Chondrocyte (in vitro differentiated cells): ENCODE data around the gene CRACDL. TPM values are rescaled to one million over a fixed set of nuclear protein-coding genes. Genes with fewer than 3 reads are reported as not detected.

Experiments used
- DNase-seq: peaks from one replicate; pipeline ENCODE4 v3.0.0; 2021; ENCODE audit warnings: mixed read lengths, low spot score
- H3K27ac Mint-ChIP-seq: one replicate; pipeline ENCODE4 v1.8.0; 2021; ENCODE audit warnings: mild to moderate bottlenecking, moderate library complexity, mixed read lengths; ENCODE audit not compliant: unreplicated experiment
- H3K27me3 Mint-ChIP-seq: 2 replicates; pipeline ENCODE4 v1.8.0; 2021; ENCODE audit warnings: low read depth, mixed read lengths
- H3K36me3 Mint-ChIP-seq: 2 replicates; pipeline ENCODE4 v1.8.0; 2021; ENCODE audit warnings: low read depth, mixed read lengths
- H3K4me1 Mint-ChIP-seq: 2 replicates; pipeline ENCODE4 v1.8.0; 2021; ENCODE audit warnings: low read depth, mild to moderate bottlenecking, mixed read lengths
- H3K4me3 Mint-ChIP-seq: one replicate; pipeline ENCODE4 v1.8.0; 2021; ENCODE audit warnings: mild to moderate bottlenecking, moderate library complexity, mixed read lengths; ENCODE audit not compliant: unreplicated experiment
- H3K9me3 Mint-ChIP-seq: 2 replicates; pipeline ENCODE4 v1.8.0; 2021; ENCODE audit warnings: low read depth, mixed read lengths
- long read RNA-seq: library from polyadenylated mRNA; stranded (forward); transcript quantifications from one replicate; pipeline ENCODE4 v2.0.0, GENCODE V29; 2021
- total RNA-seq: library from RNA; stranded (reverse); gene quantifications from 3 replicates; pipeline ENCODE4 v1.2.1, GENCODE V29; 2021
- TF ChIP-seq, protein P1 (sequence below): fragments of 200-600 bp; sonication (generic); IDR thresholded peaks from 2 replicates; pipeline ENCODE4 v1.5.0; 2021; ENCODE audit warnings: antibody characterized with exemption, mild to moderate bottlenecking, moderate library complexity

CRACDL gene, protein sequence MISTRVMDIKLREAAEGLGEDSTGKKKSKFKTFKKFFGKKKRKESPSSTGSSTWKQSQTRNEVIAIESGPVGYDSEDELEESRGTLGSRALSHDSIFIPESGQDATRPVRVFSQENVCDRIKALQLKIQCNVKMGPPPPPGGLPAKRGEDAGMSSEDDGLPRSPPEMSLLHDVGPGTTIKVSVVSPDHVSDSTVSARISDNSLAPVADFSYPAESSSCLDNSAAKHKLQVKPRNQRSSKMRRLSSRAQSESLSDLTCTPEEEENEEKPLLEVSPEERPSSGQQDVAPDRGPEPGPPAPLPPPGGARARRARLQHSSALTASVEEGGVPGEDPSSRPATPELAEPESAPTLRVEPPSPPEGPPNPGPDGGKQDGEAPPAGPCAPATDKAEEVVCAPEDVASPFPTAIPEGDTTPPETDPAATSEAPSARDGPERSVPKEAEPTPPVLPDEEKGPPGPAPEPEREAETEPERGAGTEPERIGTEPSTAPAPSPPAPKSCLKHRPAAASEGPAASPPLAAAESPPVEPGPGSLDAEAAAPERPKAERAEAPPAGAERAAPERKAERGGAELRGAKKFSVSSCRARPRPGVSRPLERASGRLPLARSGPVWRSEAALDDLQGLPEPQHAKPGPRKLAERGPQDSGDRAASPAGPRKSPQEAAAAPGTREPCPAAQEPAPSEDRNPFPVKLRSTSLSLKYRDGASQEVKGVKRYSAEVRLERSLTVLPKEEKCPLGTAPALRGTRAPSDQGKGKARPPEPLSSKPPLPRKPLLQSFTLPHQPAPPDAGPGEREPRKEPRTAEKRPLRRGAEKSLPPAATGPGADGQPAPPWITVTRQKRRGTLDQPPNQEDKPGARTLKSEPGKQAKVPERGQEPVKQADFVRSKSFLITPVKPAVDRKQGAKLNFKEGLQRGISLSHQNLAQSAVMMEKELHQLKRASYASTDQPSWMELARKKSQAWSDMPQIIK
- total RNA-seq = 17.0 to 50.4 TPM (median 19.9 TPM) in 3 replicates
- long read RNA-seq, transcript KIAA1211L-201 (10 exons, 3,907 nt) = major isoform, 17 of 43 reads
- long read RNA-seq, partial matches to known transcripts = 9 of 43 reads
- long read RNA-seq, other reads (novel, unspliced or antisense) = 17 of 43 reads

DNA sequence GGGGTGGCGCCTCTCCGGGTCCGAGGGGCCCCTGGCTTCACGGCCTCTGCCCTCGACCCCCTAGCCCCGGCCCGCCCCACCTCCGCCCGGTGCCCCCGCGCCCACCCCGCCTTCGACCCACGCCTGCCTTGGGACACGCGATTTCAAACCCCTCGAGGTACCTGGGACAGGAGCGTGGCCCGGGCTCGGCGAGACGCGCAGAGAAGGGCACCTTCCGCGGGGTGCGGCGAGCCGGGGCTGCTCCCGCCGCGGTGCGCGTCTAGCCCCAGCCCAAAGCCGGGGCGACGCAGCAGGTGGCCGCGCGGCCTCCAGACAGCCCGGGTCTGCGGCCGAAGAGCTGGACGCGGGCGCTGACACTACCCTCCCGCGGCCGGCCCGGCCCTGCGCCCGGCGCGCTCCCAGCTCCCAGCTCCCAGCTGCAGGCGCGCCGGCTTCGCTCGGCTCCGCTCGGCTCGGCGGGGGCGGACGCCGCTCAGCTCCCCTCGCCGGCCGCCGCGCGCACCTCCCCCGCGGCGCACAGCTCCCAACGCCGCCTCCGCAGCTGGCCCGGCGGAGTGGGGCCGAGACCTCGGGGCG, at the start of gene CRACDL:
Gene CRACDL, minus strand, starts transcription at position 449 of the 576 bp plus-strand sequence. CDS start 89,425 bp downstream, outside the sequence.
- TF ChIP-seq, protein P1, sequence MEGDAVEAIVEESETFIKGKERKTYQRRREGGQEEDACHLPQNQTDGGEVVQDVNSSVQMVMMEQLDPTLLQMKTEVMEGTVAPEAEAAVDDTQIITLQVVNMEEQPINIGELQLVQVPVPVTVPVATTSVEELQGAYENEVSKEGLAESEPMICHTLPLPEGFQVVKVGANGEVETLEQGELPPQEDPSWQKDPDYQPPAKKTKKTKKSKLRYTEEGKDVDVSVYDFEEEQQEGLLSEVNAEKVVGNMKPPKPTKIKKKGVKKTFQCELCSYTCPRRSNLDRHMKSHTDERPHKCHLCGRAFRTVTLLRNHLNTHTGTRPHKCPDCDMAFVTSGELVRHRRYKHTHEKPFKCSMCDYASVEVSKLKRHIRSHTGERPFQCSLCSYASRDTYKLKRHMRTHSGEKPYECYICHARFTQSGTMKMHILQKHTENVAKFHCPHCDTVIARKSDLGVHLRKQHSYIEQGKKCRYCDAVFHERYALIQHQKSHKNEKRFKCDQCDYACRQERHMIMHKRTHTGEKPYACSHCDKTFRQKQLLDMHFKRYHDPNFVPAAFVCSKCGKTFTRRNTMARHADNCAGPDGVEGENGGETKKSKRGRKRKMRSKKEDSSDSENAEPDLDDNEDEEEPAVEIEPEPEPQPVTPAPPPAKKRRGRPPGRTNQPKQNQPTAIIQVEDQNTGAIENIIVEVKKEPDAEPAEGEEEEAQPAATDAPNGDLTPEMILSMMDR = no peak
- peak within 1 kb of the TSS; percentile 73 for H3K4me3 Mint-ChIP-seq
- no peaks in the 10 kb centered on the region for H3K27me3 Mint-ChIP-seq
- H3K36me3 Mint-ChIP-seq = no peaks in the 10 kb centered on the region
- peak within 1 kb of the TSS; percentile 74 for H3K27ac Mint-ChIP-seq
- H3K9me3 Mint-ChIP-seq = no peaks in the 10 kb centered on the region
- DNase-seq = no peak
- peaks cover 61% of the 10 kb centered on the region for H3K4me1 Mint-ChIP-seq

DNA sequence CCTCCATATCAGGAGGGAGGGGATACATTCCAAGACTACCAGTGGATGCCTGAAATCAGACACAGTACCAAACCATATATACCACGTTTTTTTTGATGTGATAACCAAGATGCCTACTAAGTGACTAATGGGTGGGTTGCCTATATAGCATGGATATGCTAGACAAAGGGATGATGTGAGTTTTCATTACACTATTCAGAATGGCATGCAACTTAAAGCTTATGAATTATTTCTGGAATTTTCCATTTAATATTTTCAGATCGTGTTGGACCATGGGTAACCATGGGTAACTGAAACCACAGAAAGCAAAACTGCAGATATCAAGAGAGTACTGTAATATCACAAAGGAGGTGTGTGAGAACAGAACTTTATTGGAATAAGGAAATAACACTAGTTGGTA, 39.6 kb upstream of the CRACDL start:
- TF ChIP-seq, protein P1 = no peak
- peak overlapping the region; percentile 54 for H3K27ac Mint-ChIP-seq
- H3K36me3 Mint-ChIP-seq = peaks cover 16% of the 10 kb centered on the region
- H3K9me3 Mint-ChIP-seq = peaks cover 52% of the 10 kb centered on the region
- H3K4me1 Mint-ChIP-seq = peaks cover 4% of the 10 kb centered on the region
- DNase-seq = no peak
- H3K27me3 Mint-ChIP-seq = peaks cover 7% of the 10 kb centered on the region
- H3K4me3 Mint-ChIP-seq = no peak overlapping the region

DNA sequence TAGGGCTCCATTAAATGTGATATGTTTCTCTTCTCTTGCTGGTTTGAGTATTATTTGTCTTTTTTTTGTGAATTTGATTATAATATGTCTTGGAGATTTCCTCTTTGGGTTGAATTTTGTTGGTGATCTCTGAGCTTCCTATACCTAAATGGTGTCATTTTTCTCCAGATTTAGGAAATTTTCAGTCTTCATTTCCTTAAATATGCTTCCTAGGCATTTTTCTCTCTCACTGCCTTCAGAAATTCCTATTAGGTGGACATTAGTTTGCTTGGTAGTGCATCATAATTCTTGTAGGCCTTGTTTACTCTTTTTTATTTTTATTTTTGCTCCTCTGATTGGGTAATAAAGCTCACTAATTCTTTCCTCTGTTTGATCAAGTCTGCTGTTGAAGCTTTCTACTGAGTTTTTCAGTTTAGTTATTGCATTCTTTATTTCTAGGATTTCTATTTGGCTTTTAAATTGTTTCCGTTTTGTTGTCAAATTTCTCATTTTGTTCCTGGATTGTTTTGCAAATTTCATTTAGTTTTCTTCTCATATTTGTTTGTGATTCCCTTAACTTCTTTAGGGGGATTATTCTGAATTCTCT, 36.6 kb upstream of the CRACDL start:
- H3K27ac Mint-ChIP-seq = no peak overlapping the region
- H3K27me3 Mint-ChIP-seq = peaks cover 5% of the 10 kb centered on the region
- peaks cover 4% of the 10 kb centered on the region for H3K4me1 Mint-ChIP-seq
- peaks cover 22% of the 10 kb centered on the region for H3K36me3 Mint-ChIP-seq
- no peak overlapping the region for H3K4me3 Mint-ChIP-seq
- no peak for DNase-seq
- H3K9me3 Mint-ChIP-seq = peaks cover 67% of the 10 kb centered on the region
- TF ChIP-seq, protein P1 = no peak

DNA sequence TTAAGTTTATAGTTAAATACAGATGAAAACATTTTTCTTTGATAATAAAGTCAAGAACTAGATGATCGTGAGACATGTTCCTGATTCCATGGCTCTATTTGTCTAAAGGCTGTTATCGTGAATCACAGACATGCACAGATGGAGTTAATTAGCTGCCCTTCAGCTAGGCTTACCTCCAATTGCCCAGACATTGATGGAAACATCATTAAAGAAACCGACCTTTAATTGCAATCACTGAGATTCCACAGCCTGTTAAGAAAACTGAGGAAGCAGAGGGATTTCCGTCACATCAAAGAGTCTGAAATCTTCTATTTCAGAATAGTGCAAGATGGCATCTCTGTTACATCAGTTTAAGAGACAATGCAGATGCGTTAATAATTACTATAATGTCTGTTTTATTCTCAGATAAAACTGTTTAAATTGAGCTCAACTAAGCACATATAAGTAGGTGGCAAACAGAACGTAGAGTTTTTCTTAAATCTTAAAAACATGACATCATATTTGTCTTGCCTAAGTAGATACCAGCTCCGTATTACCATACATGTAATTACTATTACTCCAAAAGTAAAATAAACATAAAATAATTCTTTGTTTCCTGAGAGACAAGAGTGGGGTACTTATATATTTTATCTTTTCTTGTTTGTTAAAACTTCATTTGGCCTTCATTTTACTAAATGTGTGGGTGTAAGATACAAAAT, 23.9 kb upstream of the CRACDL start:
- Mint-ChIP-seq H3K27me3 (peaks cover 33% of the 10 kb centered on the region), H3K9me3 (peaks cover 26% of the 10 kb centered on the region), H3K36me3 (peaks cover 7% of the 10 kb centered on the region), H3K4me3 (no peak overlapping the region), H3K27ac (no peak overlapping the region), H3K4me1 (no peaks in the 10 kb centered on the region)
- TF ChIP-seq, protein P1 = no peak
- DNase-seq = no peak
